Liver (tissue), 9 donors: ENCODE measurements around the gene DCAF4L1. TPM values are rescaled to one million over a fixed set of nuclear protein-coding genes. Genes with fewer than 3 reads are reported as not detected.

Experiments
- DNase-seq: peaks from one replicate; pipeline ENCODE4 v3.0.0-alpha.2; 2017; ENCODE audit warnings: low spot score
- H3K27ac ChIP-seq, 2 donors: one replicate each; pipeline ENCODE4 v1.7.0; 2013; ENCODE audit warnings: inconsistent platforms in 2 of 2, low read length in 2 of 2, control low read depth in 1 of 2, low read depth in 1 of 2, mild to moderate bottlenecking in 1 of 2
- H3K27me3 ChIP-seq, 4 donors: one replicate each; pipeline versions ENCODE4 v1.6.1 to v1.7.0; 2013; ENCODE audit warnings: low read length in 3 of 4, inconsistent platforms in 1 of 4, mild to moderate bottlenecking in 1 of 4, moderate library complexity in 1 of 4; ENCODE audit not compliant: control insufficient read depth in 4 of 4, insufficient read depth in 4 of 4
- H3K36me3 ChIP-seq, 4 donors: one replicate each; pipeline versions ENCODE4 v1.6.1 to v1.7.0; 2013; ENCODE audit warnings: low read length in 3 of 4, mild to moderate bottlenecking in 3 of 4, low read depth in 1 of 4, moderate library complexity in 1 of 4; ENCODE audit not compliant: control insufficient read depth in 4 of 4, insufficient read depth in 3 of 4
- H3K4me1 ChIP-seq, 4 donors: one replicate each; pipeline versions ENCODE4 v1.6.1 to v1.7.0; 2013; ENCODE audit warnings: low read length in 3 of 4, mild to moderate bottlenecking in 3 of 4, moderate library complexity in 1 of 4; ENCODE audit not compliant: control insufficient read depth in 4 of 4, insufficient read depth in 4 of 4
- H3K4me3 ChIP-seq, 3 donors: one replicate each; pipeline versions ENCODE4 v1.6.1 to v1.7.0; 2013; ENCODE audit warnings: low read length in 3 of 3, control low read depth in 1 of 3, low read depth in 1 of 3, mild to moderate bottlenecking in 1 of 3
- H3K9ac ChIP-seq, 2 donors: one replicate each; pipeline ENCODE4 v1.7.0; 2013; ENCODE audit warnings: low read length in 2 of 2, mild to moderate bottlenecking in 2 of 2, moderate library complexity in 2 of 2, control low read depth in 1 of 2, low read depth in 1 of 2
- H3K9me3 ChIP-seq, 4 donors: one replicate each; pipeline versions ENCODE4 v1.6.1 to v1.7.0; 2013; ENCODE audit warnings: low read length in 3 of 4; ENCODE audit not compliant: control insufficient read depth in 4 of 4
- EGR1 ChIP-seq, 2 donors: IDR thresholded peaks; 2 replicates each; pipeline ENCODE4 v1.6.1; 2016 to 2018; ENCODE audit warnings: antibody characterized with exemption in 2 of 2, low read depth in 2 of 2
- FOXA1 ChIP-seq: IDR thresholded peaks from 2 replicates; pipeline ENCODE4 v1.6.1; 2016; ENCODE audit warnings: antibody characterized with exemption
- FOXA2 ChIP-seq: IDR thresholded peaks from 2 replicates; pipeline ENCODE4 v1.6.1; 2016; ENCODE audit warnings: antibody characterized with exemption
- GABPA ChIP-seq, 2 donors: IDR thresholded peaks in 1 of 2; conservative IDR thresholded peaks in 1 of 2; 2 replicates each; pipeline ENCODE4 v1.6.1; 2016; ENCODE audit warnings: antibody characterized with exemption in 2 of 2, mild to moderate bottlenecking in 1 of 2, moderate library complexity in 1 of 2
- HNF4A ChIP-seq, 2 donors: conservative IDR thresholded peaks; 2 replicates each; pipeline ENCODE4 v1.6.1; 2016; ENCODE audit warnings: antibody characterized with exemption in 2 of 2, mild to moderate bottlenecking in 2 of 2
- HNF4G ChIP-seq: IDR thresholded peaks from 2 replicates; pipeline ENCODE4 v1.6.1; 2016; ENCODE audit warnings: antibody characterized with exemption
- JUND ChIP-seq, 2 donors: IDR thresholded peaks; 2 replicates each; pipeline ENCODE4 v1.6.1; 2016; ENCODE audit warnings: antibody characterized with exemption in 2 of 2
- NR2F2 ChIP-seq: IDR thresholded peaks from 2 replicates; pipeline ENCODE4 v1.6.1; 2016; ENCODE audit warnings: antibody characterized with exemption
- RAD21 ChIP-seq, 2 donors: IDR thresholded peaks; 2 replicates each; pipeline ENCODE4 v1.6.1; 2016; ENCODE audit warnings: antibody characterized with exemption in 2 of 2, mild to moderate bottlenecking in 2 of 2
- RXRA ChIP-seq, 2 donors: IDR thresholded peaks; 2 replicates each; pipeline ENCODE4 v1.6.1; 2017 to 2018; ENCODE audit warnings: antibody characterized with exemption in 2 of 2, mild to moderate bottlenecking in 1 of 2
- TAF1 ChIP-seq: conservative IDR thresholded peaks from 2 replicates; pipeline ENCODE4 v1.6.1; 2016; ENCODE audit warnings: antibody characterized with exemption, mild to moderate bottlenecking
- YY1 ChIP-seq: IDR thresholded peaks from 2 replicates; pipeline ENCODE4 v1.6.1; 2016; ENCODE audit warnings: antibody characterized with exemption, mild to moderate bottlenecking
- WGBS: extraction: QIAGEN DNeasy Blood & Tissue Kit; methylation state at CpG from one replicate; pipeline ENCODE4 v1.1.7; 2013; 5-methylcytosine and 5-hydroxymethylcytosine counted together
- polyA plus RNA-seq, 2 donors: library from polyadenylated mRNA; stranded (reverse) in 1 of 2; unstranded in 1 of 2; fragments of 200-250 nt in 1 of 2; fragments of >200 nt in 1 of 2; fragmentation: Nextera tagmentation in 1 of 2; extraction: Ambion mirVana in 1 of 2; gene quantifications; one replicate each; pipeline versions ENCODE4 v1.2.1 to v1.2.3, GENCODE V29; 2013 to 2015
- total RNA-seq, 2 donors: library from RNA; depleted of rRNA; stranded (reverse); fragments of >200 nt; gene quantifications; one replicate each; pipeline ENCODE4 v1.2.3, GENCODE V29; 2014
- TF ChIP-seq, protein P1 (sequence below): fragments of 150-350 bp; IDR thresholded peaks from 2 replicates; pipeline ENCODE4 v1.5.1; 2017; ENCODE audit warnings: improper control_type of control experiment, low read depth, low read length; ENCODE audit not compliant: missing input control
- TF ChIP-seq, protein P2 (sequence below): IDR thresholded peaks from 2 replicates; pipeline ENCODE4 v1.6.1; 2016; ENCODE audit warnings: antibody characterized with exemption, mild to moderate bottlenecking
- TF ChIP-seq, protein P3 (sequence below): IDR thresholded peaks from 2 replicates; pipeline ENCODE4 v1.6.1; 2016; ENCODE audit warnings: antibody characterized with exemption
- donor health status: healthy.
- donor health status: healthy.
- donor health status: healthy.
- donor health status: healthy.
- donor health status: healthy.

Gene DCAF4L1
- total and polyA plus RNA-seq, 4 donors = under 0.01 to 0.59 (median 0.06) TPM

DNA sequence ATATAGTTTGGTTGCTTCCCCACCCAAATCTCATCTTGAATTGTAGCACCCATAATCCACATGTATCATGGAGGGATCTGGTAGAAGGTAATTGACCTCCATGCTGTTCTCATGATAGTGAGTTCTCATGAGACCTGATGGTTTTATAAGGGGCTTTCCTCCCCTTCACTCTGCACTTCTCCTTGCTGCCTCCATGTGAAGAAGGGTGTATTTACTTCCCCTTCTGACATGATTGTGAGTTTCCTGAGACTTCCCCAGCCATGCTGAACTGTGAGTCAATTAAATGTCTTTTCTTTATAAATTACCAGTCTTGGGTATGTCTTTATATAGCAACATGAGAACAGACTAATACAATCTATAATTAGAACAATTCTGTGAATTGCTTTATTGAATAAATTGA, 11.9 kb upstream of the DCAF4L1 start (continued):
- TF ChIP-seq, protein P1, sequence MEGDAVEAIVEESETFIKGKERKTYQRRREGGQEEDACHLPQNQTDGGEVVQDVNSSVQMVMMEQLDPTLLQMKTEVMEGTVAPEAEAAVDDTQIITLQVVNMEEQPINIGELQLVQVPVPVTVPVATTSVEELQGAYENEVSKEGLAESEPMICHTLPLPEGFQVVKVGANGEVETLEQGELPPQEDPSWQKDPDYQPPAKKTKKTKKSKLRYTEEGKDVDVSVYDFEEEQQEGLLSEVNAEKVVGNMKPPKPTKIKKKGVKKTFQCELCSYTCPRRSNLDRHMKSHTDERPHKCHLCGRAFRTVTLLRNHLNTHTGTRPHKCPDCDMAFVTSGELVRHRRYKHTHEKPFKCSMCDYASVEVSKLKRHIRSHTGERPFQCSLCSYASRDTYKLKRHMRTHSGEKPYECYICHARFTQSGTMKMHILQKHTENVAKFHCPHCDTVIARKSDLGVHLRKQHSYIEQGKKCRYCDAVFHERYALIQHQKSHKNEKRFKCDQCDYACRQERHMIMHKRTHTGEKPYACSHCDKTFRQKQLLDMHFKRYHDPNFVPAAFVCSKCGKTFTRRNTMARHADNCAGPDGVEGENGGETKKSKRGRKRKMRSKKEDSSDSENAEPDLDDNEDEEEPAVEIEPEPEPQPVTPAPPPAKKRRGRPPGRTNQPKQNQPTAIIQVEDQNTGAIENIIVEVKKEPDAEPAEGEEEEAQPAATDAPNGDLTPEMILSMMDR = no peak
- no peak for TF ChIP-seq HNF4G

DNA sequence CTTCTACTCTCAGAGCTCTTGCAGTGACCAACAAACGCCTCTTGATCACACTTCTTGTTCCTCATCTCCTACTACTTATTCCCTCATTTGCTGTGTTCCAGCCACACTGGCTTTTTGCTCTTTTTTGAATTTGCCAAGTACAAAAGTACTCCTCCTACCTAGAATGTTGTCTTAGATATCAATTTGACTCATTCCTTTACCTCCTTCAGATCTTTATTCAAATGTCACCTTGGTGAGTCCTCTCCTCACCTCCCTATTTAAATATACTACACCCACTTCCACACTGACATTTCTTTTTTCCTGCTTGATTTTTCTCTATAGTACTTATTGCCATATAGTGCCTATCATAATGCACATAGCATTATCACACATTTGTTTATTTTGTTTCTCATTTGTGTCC, 6.2 kb upstream of the DCAF4L1 start:
- WGBS = 86% methylated on average over 1 of the region's 1 CpG
- no peak overlapping the region for H3K27ac ChIP-seq
- H3K4me1 ChIP-seq = peaks cover 2 to 15% (median 6%) of the 10 kb centered on the region in 4 donors
- H3K9me3 ChIP-seq = no peaks in the 10 kb centered on the region
- no peak for DNase-seq
- no peak overlapping the region for H3K4me3 ChIP-seq
- no peaks in the 10 kb centered on the region for H3K36me3 ChIP-seq
- no peak for TF ChIP-seq TAF1
- H3K9ac ChIP-seq = no peak overlapping the region
- H3K27me3 ChIP-seq = no peaks in the 10 kb centered on the region

DNA sequence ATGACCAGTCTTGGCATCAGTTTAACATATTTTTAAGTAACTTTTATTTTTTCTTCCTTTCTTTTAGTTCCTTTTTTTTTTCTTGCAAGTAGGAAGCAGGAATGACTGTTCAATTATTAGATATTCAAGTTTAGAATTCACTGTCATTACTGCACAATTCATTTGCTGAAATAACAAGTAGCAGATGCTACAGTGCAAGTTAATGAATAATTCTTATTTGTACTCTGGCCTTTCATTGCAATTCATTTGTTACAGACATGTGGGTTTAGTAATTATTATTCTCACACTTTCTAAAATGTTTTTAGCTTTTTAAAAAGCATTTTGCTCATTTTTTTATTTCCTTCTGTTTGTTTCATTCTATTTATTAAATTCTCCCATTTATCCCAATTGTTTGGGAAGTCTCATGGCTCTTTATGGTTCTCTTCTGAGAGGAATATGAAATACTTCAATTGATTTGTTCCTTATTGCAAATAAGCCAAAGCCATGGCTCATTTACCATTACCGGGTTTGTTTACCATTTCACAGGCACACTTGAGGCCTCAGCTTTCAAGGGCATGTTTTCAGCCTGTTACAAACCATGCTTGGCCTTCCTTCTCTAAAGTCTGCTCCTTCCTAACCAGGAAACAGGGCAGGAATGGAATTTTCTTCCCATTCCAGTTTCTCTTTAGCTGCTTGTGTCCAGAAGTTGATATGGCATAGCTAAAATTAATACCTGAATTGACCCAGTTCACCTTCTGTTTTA, 4.6 kb upstream of the DCAF4L1 start:
- Histone ChIP-seq H3K4me1 (peaks cover 2 to 15% (median 6%) of the 10 kb centered on the region in 4 donors), H3K27me3 (no peaks in the 10 kb centered on the region), H3K9me3 (no peaks in the 10 kb centered on the region), H3K4me3 (no peak overlapping the region), H3K9ac (no peak overlapping the region), H3K36me3 (no peaks in the 10 kb centered on the region), H3K27ac (no peak overlapping the region)
- TF ChIP-seq HNF4A (conservative IDR thresholded peaks at IDR 0.05) (peak in 1 of 2 donors; percentile 31), RXRA (IDR thresholded peaks at IDR 0.05) (no peak)
- no peak for DNase-seq
- 22% methylated on average over 1 of the region's 1 CpG for WGBS

DNA sequence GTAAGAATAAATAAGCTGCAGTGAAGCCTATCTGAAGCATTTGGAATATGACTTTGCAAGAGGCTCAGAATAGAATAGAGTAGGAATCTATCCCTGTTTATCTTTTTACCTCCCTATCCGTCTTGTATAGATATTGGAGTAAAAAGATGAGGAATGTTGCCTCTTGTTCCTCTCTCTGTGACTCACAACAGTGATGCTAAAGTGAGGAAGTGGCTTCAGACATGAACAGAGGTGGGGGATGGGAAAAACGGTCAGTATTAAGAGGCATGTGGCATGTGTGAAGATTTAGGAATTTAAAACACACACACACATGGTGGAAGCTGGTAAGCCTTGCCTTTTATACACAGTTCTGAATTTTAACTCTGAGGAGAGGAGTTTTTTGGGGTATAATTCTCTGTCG, 3.8 kb upstream of the DCAF4L1 start:
- DNase-seq = no peak
- H3K27me3 ChIP-seq = no peaks in the 10 kb centered on the region
- no peak overlapping the region for H3K4me3 ChIP-seq
- TF ChIP-seq, protein P2, sequence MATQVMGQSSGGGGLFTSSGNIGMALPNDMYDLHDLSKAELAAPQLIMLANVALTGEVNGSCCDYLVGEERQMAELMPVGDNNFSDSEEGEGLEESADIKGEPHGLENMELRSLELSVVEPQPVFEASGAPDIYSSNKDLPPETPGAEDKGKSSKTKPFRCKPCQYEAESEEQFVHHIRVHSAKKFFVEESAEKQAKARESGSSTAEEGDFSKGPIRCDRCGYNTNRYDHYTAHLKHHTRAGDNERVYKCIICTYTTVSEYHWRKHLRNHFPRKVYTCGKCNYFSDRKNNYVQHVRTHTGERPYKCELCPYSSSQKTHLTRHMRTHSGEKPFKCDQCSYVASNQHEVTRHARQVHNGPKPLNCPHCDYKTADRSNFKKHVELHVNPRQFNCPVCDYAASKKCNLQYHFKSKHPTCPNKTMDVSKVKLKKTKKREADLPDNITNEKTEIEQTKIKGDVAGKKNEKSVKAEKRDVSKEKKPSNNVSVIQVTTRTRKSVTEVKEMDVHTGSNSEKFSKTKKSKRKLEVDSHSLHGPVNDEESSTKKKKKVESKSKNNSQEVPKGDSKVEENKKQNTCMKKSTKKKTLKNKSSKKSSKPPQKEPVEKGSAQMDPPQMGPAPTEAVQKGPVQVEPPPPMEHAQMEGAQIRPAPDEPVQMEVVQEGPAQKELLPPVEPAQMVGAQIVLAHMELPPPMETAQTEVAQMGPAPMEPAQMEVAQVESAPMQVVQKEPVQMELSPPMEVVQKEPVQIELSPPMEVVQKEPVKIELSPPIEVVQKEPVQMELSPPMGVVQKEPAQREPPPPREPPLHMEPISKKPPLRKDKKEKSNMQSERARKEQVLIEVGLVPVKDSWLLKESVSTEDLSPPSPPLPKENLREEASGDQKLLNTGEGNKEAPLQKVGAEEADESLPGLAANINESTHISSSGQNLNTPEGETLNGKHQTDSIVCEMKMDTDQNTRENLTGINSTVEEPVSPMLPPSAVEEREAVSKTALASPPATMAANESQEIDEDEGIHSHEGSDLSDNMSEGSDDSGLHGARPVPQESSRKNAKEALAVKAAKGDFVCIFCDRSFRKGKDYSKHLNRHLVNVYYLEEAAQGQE = no peak
- TF ChIP-seq YY1 = no peak
- TF ChIP-seq HNF4A (conservative IDR thresholded peaks at IDR 0.05) = no peak
- TF ChIP-seq, protein P1 = no peak
- no peak for TF ChIP-seq RAD21 (IDR thresholded peaks at IDR 0.05)
- no peak for TF ChIP-seq NR2F2
- TF ChIP-seq, protein P3, sequence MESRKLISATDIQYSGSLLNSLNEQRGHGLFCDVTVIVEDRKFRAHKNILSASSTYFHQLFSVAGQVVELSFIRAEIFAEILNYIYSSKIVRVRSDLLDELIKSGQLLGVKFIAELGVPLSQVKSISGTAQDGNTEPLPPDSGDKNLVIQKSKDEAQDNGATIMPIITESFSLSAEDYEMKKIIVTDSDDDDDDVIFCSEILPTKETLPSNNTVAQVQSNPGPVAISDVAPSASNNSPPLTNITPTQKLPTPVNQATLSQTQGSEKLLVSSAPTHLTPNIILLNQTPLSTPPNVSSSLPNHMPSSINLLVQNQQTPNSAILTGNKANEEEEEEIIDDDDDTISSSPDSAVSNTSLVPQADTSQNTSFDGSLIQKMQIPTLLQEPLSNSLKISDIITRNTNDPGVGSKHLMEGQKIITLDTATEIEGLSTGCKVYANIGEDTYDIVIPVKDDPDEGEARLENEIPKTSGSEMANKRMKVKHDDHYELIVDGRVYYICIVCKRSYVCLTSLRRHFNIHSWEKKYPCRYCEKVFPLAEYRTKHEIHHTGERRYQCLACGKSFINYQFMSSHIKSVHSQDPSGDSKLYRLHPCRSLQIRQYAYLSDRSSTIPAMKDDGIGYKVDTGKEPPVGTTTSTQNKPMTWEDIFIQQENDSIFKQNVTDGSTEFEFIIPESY = no peak
- no peak for TF ChIP-seq TAF1
- no peak for TF ChIP-seq JUND (IDR thresholded peaks at IDR 0.05)
- no peak for TF ChIP-seq HNF4G
- TF ChIP-seq FOXA1 = no peak
- no peak for TF ChIP-seq FOXA2
- no peak for TF ChIP-seq EGR1 (IDR thresholded peaks at IDR 0.05; ENCODE audit: low read depth in 2 of 2)
- TF ChIP-seq GABPA (IDR thresholded peaks at IDR 0.05 in 1 of 2, conservative IDR thresholded peaks at IDR 0.05 in 1 of 2) = no peak
- H3K4me1 ChIP-seq = peaks cover 2 to 15% (median 6%) of the 10 kb centered on the region in 4 donors
- H3K36me3 ChIP-seq = no peaks in the 10 kb centered on the region
- no peak overlapping the region for H3K9ac ChIP-seq
- WGBS = 50% methylated on average over 3 of the region's 3 CpGs
- H3K9me3 ChIP-seq = no peaks in the 10 kb centered on the region
- H3K27ac ChIP-seq = no peak overlapping the region
